ENCODE data around the gene B4GALNT3. TPM values are rescaled to one million over a fixed set of nuclear protein-coding genes. Genes with fewer than 3 reads are reported as not detected.

Gene B4GALNT3
- total RNA-seq, 1 donor from 2014 or later, result 32.5 TPM

DNA sequence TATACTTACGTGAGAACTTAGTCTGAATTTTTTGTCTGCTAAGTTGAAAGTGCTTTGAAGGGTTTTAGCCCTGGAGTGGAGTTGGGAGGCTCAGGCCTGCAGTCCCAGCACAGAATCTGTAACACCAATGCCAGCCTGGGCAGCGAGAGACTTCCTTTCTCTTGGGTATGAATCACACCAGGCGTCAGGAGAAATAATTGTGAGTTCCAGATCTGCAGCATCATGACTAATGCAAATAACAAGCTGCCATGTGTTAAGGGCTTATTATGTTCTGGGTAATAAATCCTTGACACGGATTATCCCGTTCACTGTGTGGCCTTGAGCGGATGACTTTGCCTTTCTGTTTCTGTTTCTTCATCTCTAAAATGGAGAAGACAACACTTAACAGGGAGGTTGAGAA lies 70.6 kb downstream of the B4GALNT3 start:
- Mint-ChIP-seq H3K4me3 (no peak overlapping the region), H3K27ac (no peak overlapping the region), H3K9me3 (peaks cover 22% of the 10 kb centered on the region), H3K4me1 (ENCODE audit: unreplicated experiment) (no peaks in the 10 kb centered on the region), H3K36me3 (peaks cover 27% of the 10 kb centered on the region), H3K27me3 (peaks cover 4% of the 10 kb centered on the region)
- TF ChIP-seq, protein P1, sequence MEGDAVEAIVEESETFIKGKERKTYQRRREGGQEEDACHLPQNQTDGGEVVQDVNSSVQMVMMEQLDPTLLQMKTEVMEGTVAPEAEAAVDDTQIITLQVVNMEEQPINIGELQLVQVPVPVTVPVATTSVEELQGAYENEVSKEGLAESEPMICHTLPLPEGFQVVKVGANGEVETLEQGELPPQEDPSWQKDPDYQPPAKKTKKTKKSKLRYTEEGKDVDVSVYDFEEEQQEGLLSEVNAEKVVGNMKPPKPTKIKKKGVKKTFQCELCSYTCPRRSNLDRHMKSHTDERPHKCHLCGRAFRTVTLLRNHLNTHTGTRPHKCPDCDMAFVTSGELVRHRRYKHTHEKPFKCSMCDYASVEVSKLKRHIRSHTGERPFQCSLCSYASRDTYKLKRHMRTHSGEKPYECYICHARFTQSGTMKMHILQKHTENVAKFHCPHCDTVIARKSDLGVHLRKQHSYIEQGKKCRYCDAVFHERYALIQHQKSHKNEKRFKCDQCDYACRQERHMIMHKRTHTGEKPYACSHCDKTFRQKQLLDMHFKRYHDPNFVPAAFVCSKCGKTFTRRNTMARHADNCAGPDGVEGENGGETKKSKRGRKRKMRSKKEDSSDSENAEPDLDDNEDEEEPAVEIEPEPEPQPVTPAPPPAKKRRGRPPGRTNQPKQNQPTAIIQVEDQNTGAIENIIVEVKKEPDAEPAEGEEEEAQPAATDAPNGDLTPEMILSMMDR (conservative IDR thresholded peaks at IDR 0.05), result no peak
- no peak for DNase-seq (ENCODE audit: extremely low spot score, unreplicated experiment)

DNA sequence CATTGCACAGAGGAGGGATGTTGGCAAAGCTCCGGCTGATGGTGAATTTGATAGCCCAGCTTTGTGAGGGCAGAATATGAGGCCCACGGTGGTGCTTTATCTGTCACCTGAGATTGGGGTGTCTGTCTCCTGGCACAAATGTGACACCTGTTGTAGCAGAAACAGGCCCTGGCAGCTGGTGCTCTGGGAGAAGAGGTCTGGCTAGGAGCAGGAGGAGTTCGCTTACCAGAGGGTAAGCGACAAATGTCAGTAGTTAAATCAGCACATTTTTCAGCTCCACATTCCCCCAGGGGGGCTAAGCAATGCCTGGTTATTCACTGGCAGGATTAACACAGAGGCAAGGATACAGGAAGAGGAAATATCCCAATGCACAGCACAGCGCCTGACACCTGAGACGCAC lies 71.1 kb downstream of the B4GALNT3 start:
- peaks cover 22% of the 10 kb centered on the region for H3K9me3 Mint-ChIP-seq
- TF ChIP-seq, protein P1 (conservative IDR thresholded peaks at IDR 0.05), result no peak
- peaks cover 4% of the 10 kb centered on the region for H3K27me3 Mint-ChIP-seq
- no peak overlapping the region for H3K27ac Mint-ChIP-seq
- H3K36me3 Mint-ChIP-seq, result peaks cover 27% of the 10 kb centered on the region
- H3K4me3 Mint-ChIP-seq, result no peak overlapping the region
- no peak for DNase-seq (ENCODE audit: extremely low spot score, unreplicated experiment)
- H3K4me1 Mint-ChIP-seq (ENCODE audit: unreplicated experiment), result no peaks in the 10 kb centered on the region

DNA sequence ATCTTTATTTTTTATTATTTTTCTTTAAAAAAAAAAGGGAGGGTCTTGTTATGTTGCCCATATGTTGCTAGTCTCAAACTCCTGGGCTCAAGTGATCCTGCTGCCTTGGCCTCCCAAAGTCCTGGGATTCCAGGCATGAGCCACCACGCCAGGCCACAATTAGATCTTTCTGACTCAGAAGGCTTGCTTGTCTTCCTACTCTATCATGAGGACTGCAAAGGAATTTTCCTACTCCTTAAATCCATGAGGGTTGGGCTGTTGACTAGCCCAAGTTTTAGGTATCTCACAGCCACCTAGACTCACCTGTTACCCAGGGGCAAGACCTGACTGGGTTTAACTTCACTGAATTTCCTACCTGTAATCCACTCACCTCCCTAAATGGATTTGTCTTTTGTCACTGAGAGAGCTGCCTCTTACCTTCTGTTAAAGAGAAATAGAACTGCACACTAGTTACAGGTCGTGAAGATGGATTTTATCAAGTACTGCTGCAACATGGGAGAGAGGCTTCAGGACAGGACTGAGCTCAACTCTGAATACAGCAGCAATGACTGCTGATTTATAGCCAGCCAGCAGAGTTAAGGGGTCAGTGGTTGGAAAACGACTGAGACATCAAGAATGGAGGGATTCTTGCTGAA lies 72.3 kb downstream of the B4GALNT3 start:
- Mint-ChIP-seq H3K27ac (peak overlapping the region; percentile 67), H3K4me1 (ENCODE audit: unreplicated experiment) (no peaks in the 10 kb centered on the region), H3K9me3 (peaks cover 22% of the 10 kb centered on the region), H3K27me3 (peaks cover 4% of the 10 kb centered on the region), H3K36me3 (peaks cover 24% of the 10 kb centered on the region), H3K4me3 (no peak overlapping the region)
- no peak for DNase-seq (ENCODE audit: extremely low spot score, unreplicated experiment)
- TF ChIP-seq, protein P1 (conservative IDR thresholded peaks at IDR 0.05), result no peak

DNA sequence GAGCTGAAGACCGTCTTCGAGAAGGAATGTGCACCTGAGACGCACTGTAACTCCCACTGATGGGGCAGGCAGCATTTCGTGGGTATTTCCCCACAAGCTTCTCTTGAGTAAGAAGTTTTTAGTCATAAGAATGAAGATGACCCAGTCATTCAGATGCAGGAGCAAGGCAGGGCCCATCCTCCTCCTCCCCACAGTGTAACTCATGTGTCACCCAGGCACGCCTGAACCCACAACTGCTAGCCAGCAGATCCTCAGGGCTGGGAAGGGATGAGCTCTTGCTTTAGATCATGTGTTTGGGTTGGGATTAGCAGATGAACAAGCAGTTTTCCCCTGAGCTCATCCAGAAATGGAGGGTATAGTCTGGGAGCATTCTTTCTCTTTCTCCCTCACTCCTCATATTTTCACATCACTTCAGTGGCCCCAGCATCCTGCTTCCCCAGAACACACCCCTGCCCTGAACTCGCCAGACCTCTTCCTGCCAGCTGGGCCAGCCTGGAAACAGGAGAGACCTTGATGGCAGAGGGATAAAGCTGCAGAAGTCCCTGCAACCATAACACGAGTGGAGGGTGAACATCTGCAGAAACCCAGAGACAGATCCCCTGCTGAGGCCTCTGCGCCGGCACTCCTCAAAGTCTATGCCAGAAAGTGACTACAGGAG lies 73.3 kb downstream of the B4GALNT3 start:
- Mint-ChIP-seq H3K36me3 (peaks cover 28% of the 10 kb centered on the region), H3K9me3 (peaks cover 22% of the 10 kb centered on the region), H3K27me3 (peaks cover 4% of the 10 kb centered on the region), H3K4me3 (no peak overlapping the region), H3K27ac (peak overlapping the region; percentile 67), H3K4me1 (ENCODE audit: unreplicated experiment) (no peaks in the 10 kb centered on the region)
- TF ChIP-seq, protein P1 (conservative IDR thresholded peaks at IDR 0.05), result no peak
- DNase-seq (ENCODE audit: extremely low spot score, unreplicated experiment), result no peak

DNA sequence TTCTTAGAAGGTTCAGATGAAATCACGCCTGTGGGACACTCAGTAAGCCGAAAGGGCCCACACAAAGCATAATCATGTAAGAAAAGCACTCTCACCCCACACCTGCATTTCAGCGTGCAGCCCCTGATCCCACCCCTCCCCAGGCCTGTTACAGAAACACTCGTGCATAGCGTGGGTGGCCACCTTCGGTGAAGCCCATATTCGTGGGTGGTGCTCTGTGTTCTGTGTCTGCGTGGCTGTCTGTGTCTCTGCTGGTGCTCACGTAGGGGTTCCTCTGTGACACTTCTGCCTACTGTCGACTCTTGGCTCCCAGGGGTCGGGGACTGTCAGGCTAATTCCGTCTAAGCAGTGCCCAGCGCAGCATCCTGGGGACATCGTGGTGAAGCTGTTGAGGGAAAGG lies 74.0 kb downstream of the B4GALNT3 start:
- Mint-ChIP-seq H3K4me3 (no peak overlapping the region), H3K27ac (peak overlapping the region; percentile 67), H3K4me1 (ENCODE audit: unreplicated experiment) (peaks cover under 1% of the 10 kb centered on the region), H3K9me3 (peaks cover 22% of the 10 kb centered on the region), H3K27me3 (peaks cover 4% of the 10 kb centered on the region), H3K36me3 (peaks cover 28% of the 10 kb centered on the region)
- TF ChIP-seq, protein P1 (conservative IDR thresholded peaks at IDR 0.05), result no peak
- DNase-seq (ENCODE audit: extremely low spot score, unreplicated experiment), result no peak

Data from type B pancreatic cell (in vitro differentiated cells).